H1 (cell line): ENCODE results near the gene KCNK4. TPM values are rescaled to one million over a fixed set of nuclear protein-coding genes. Genes with fewer than 3 reads are reported as not detected.

Experiments
- CTCF ChIA-PET: fragments of 300-600 bp; sonication (Branson Sonifier 250); formaldehyde crosslinking; loops from one replicate; lab custom pipeline; 2021; ENCODE audit not compliant: partially characterized antibody; lab: Charles Lee
- POLR2A ChIA-PET: fragments of 300-600 bp; sonication (Branson Sonifier 250); formaldehyde crosslinking; loops from one replicate; lab custom pipeline; 2021; ENCODE audit warnings: inconsistent platforms; ENCODE audit not compliant: partially characterized antibody; lab: Charles Lee
- DNase-seq, 2 experiments: peaks; one replicate each; pipeline versions ENCODE4 v3.0.0 to v3.0.0-alpha.2; 2010 to 2022; ENCODE audit warnings: low spot score in 2 of 2, low read depth in 1 of 2, mixed read lengths in 1 of 2
- FAIRE-seq: peaks from 2 replicates; lab custom pipeline; 2011; peaks lifted over from hg19 to GRCh38; lab: Jason Lieb, UNC
- H2AFZ ChIP-seq: 2 replicates; pipeline ENCODE4 v1.8.1; 2012; ENCODE audit warnings: low read length, inconsistent platforms
- H2AK5ac ChIP-seq: 2 replicates; pipeline ENCODE4 v1.6.1; 2013; ENCODE audit warnings: low read depth, low read length
- H2BK120ac ChIP-seq: replicated peaks from 2 replicates; pipeline ENCODE3; 2013; ENCODE audit warnings: low read depth, low read length, inconsistent platforms
- H2BK12ac ChIP-seq: 2 replicates; pipeline ENCODE4 v1.6.1; 2013; ENCODE audit warnings: low read depth, low read length
- H2BK15ac ChIP-seq: 2 replicates; pipeline ENCODE4 v1.6.1; 2013; ENCODE audit warnings: low read length
- H2BK20ac ChIP-seq: 2 replicates; pipeline ENCODE4 v1.6.1; 2013; ENCODE audit warnings: low read length
- H2BK5ac ChIP-seq: 2 replicates; pipeline ENCODE4 v1.6.1; 2013; ENCODE audit warnings: low read depth, low read length
- H3K14ac ChIP-seq: 2 replicates; pipeline ENCODE4 v1.6.1; 2013; ENCODE audit warnings: inconsistent platforms; ENCODE audit not compliant: insufficient read length
- H3K18ac ChIP-seq: 2 replicates; pipeline ENCODE4 v1.6.1; 2013; ENCODE audit warnings: low read length; ENCODE audit errors: extremely low read depth
- H3K23ac ChIP-seq: 2 replicates; pipeline ENCODE4 v1.6.1; 2013; ENCODE audit warnings: inconsistent platforms; ENCODE audit not compliant: insufficient read length
- H3K23me2 ChIP-seq: 2 replicates; pipeline ENCODE4 v1.6.1; 2013; ENCODE audit warnings: low read depth, low read length
- H3K27ac ChIP-seq: 2 replicates; pipeline ENCODE4 v1.6.1; 2011; ENCODE audit warnings: low read depth, low read length, inconsistent platforms
- H3K27me3 ChIP-seq, 4 experiments: replicated peaks in 1 of 4; 1 replicate in 1 of 4; 2 replicates in 3 of 4; pipeline versions ENCODE4 v1.6.1 to v1.8.1; 2011 to 2013; ENCODE audit warnings: low read length in 3 of 4, mild to moderate bottlenecking in 3 of 4, inconsistent platforms in 2 of 4, mixed read lengths in 2 of 4, moderate library complexity in 1 of 4; ENCODE audit not compliant: control insufficient read depth in 3 of 4, insufficient read depth in 3 of 4; ENCODE audit errors: extremely low read depth in 1 of 4
- H3K36me3 ChIP-seq, 4 experiments: 2 replicates each; pipeline versions ENCODE4 v1.6.1 to v1.8.1; 2011 to 2013; ENCODE audit warnings: mild to moderate bottlenecking in 4 of 4, low read length in 3 of 4, moderate library complexity in 2 of 4, control low read depth in 1 of 4, inconsistent platforms in 1 of 4; ENCODE audit not compliant: insufficient read depth in 4 of 4, control insufficient read depth in 2 of 4
- H3K4ac ChIP-seq: replicated peaks from 2 replicates; pipeline ENCODE3; 2013; ENCODE audit warnings: low read length, low read depth, mixed read lengths, inconsistent platforms; ENCODE audit not compliant: insufficient read length
- H3K4me1 ChIP-seq, 4 experiments: replicated peaks in 1 of 4; 1 replicate in 1 of 4; 2 replicates in 3 of 4; pipeline versions ENCODE4 v1.6.1 to v1.8.1; 2011 to 2013; ENCODE audit warnings: low read length in 3 of 4, inconsistent platforms in 2 of 4, mixed read lengths in 1 of 4; ENCODE audit not compliant: insufficient read depth in 4 of 4, control insufficient read depth in 3 of 4
- H3K4me2 ChIP-seq, 2 experiments: 2 replicates each; pipeline versions ENCODE4 v1.6.1 to v1.8.1; 2011 to 2013; ENCODE audit warnings: low read depth in 2 of 2, low read length in 2 of 2, control low read depth in 1 of 2, inconsistent platforms in 1 of 2, mild to moderate bottlenecking in 1 of 2; ENCODE audit not compliant: insufficient read depth in 1 of 2
- H3K4me3 ChIP-seq, 4 experiments: fragments of 200-600, 300-600 bp in 1 of 4; sonication (generic), shearing (Covaris generic), sonication (Bioruptor Twin) in 1 of 4; 2 replicates each; pipeline versions ENCODE4 v1.5.1 to v1.8.1; 2011 to 2016; ENCODE audit warnings: low read length in 4 of 4, low read depth in 3 of 4, control low read depth in 2 of 4, inconsistent platforms in 2 of 4, mild to moderate bottlenecking in 2 of 4, mixed read lengths in 1 of 4, moderate library complexity in 1 of 4; ENCODE audit not compliant: insufficient read depth in 2 of 4; ENCODE audit errors: extremely low read depth in 1 of 4
- H3K56ac ChIP-seq: replicated peaks from 2 replicates; pipeline ENCODE3; 2013; ENCODE audit warnings: low read depth, mild to moderate bottlenecking, mixed read lengths, low read length, inconsistent platforms; ENCODE audit not compliant: insufficient read length
- H3K79me1 ChIP-seq: 2 replicates; pipeline ENCODE4 v1.6.1; 2013; ENCODE audit warnings: low read depth, low read length, control low read depth
- H3K79me2 ChIP-seq, 2 experiments: 2 replicates each; pipeline versions ENCODE4 v1.6.1 to v1.8.1; 2012 to 2013; ENCODE audit warnings: low read length in 2 of 2, mild to moderate bottlenecking in 2 of 2, inconsistent platforms in 1 of 2; ENCODE audit not compliant: insufficient read depth in 2 of 2, control insufficient read depth in 1 of 2
- H3K9ac ChIP-seq, 4 experiments: replicated peaks in 1 of 4; 1 replicate in 1 of 4; 2 replicates in 3 of 4; pipeline versions ENCODE4 v1.6.1 to v1.8.1; 2011 to 2013; ENCODE audit warnings: low read depth in 3 of 4, low read length in 3 of 4, control low read depth in 2 of 4, mild to moderate bottlenecking in 2 of 4, moderate library complexity in 2 of 4, inconsistent platforms in 1 of 4; ENCODE audit errors: extremely low read depth in 1 of 4
- H3K9me3 ChIP-seq, 2 experiments: 2 replicates each; pipeline versions ENCODE4 v1.6.1 to v1.8.1; 2012 to 2013; ENCODE audit warnings: mild to moderate bottlenecking in 2 of 2, moderate library complexity in 2 of 2, control low read depth in 1 of 2, inconsistent platforms in 1 of 2, low read depth in 1 of 2, low read length in 1 of 2, mixed read lengths in 1 of 2; ENCODE audit not compliant: insufficient read depth in 2 of 2
- H4K20me1 ChIP-seq, 2 experiments: replicated peaks in 1 of 2; 2 replicates each; pipeline versions ENCODE3 to v1.8.1; 2011 to 2013; ENCODE audit warnings: inconsistent platforms in 2 of 2, low read length in 2 of 2, mild to moderate bottlenecking in 1 of 2; ENCODE audit not compliant: insufficient read depth in 2 of 2, control insufficient read depth in 1 of 2
- H4K5ac ChIP-seq: 2 replicates; pipeline ENCODE4 v1.6.1; 2013; ENCODE audit warnings: low read length, low read depth, mixed read lengths, inconsistent platforms; ENCODE audit not compliant: insufficient read length
- H4K8ac ChIP-seq: 2 replicates; pipeline ENCODE4 v1.8.0; 2013; ENCODE audit warnings: mild to moderate bottlenecking, moderate library complexity, low read length, inconsistent platforms; ENCODE audit not compliant: insufficient read depth; ENCODE audit errors: extremely low read depth
- H4K91ac ChIP-seq: replicated peaks from 2 replicates; pipeline ENCODE3; 2013; ENCODE audit warnings: low read length, mixed read lengths, inconsistent platforms; ENCODE audit not compliant: insufficient read length
- ASH2L ChIP-seq: fragments of 200-600, 300-600 bp; sonication (generic); IDR thresholded peaks from one replicate; pipeline ENCODE4 v1.7.1; 2017; ENCODE audit warnings: low read length
- GABPA ChIP-seq: IDR thresholded peaks from 2 replicates; pipeline ENCODE4 v1.6.1; 2011; ENCODE audit warnings: mild to moderate bottlenecking, low read length, moderate library complexity, borderline replicate concordance; ENCODE audit not compliant: insufficient read depth
- JUN ChIP-seq: IDR thresholded peaks from 2 replicates; pipeline ENCODE4 v1.6.1; 2011; ENCODE audit warnings: low read depth, mild to moderate bottlenecking, improper control_type of control experiment, low read length
- PHF8 ChIP-seq: fragments of 200-600 bp; sonication (generic); conservative IDR thresholded peaks from 2 replicates; pipeline ENCODE4 v1.7.1; 2012; ENCODE audit warnings: low read depth, mild to moderate bottlenecking, inconsistent platforms, low read length, moderate library complexity
- TBP ChIP-seq: IDR thresholded peaks from 2 replicates; pipeline ENCODE4 v1.6.1; 2011; ENCODE audit warnings: low read depth, low read length, improper control_type of control experiment
- WGBS, 2 experiments: shearing (Covaris generic) in 1 of 2; methylation state at CpG; one replicate each; pipeline versions ENCODE4 v1.1.6 to v1.1.7; 2013 to 2015; ENCODE audit warnings: low lambda C conversion rate in 2 of 2, mixed read lengths in 2 of 2, inconsistent platforms in 1 of 2, low coverage in 1 of 2, missing lambda C conversion rate in 1 of 2; ENCODE audit not compliant: insufficient replicate concordance in 2 of 2, insufficient coverage in 1 of 2, insufficient read length in 1 of 2; ENCODE audit errors: extremely low coverage in 1 of 2, missing lambda C conversion rate in 1 of 2; 5-methylcytosine and 5-hydroxymethylcytosine counted together
- polyA plus RNA-seq, 7 experiments: library from polyadenylated mRNA; depleted of rRNA in 3 of 7; stranded (reverse) in 5 of 7; unstranded in 2 of 7; fragments of >200 nt in 5 of 7; fragments of 200-250 nt in 2 of 7; gene quantifications; 1 replicate in 5 of 7; 2 replicates in 1 of 7; 4 replicates in 1 of 7; pipeline versions ENCODE4 v1.2.1 to v1.2.3, GENCODE V29; 2011 to 2013; ENCODE audit warnings: missing spikeins in 2 of 7, mixed read lengths in 2 of 7
- total RNA-seq: library from RNA; stranded (reverse); fragmentation: NEBNext Ultra II Directional; extraction: Animal tissue kit (Norgen Biotek cat#: 25700); gene quantifications from 2 replicates; pipeline ENCODE4 v1.2.1, GENCODE V29; 2021
- TF ChIP-seq, protein P1 (sequence below): IDR thresholded peaks from 2 replicates; pipeline ENCODE4 v1.6.1; 2012; ENCODE audit warnings: low read length, inconsistent platforms

Gene KCNK4
- total and polyA plus RNA-seq, 2 of the 8 experiments (the other 6 are each of a cell fraction or from before 2014, with no cell fraction given): 0.19 TPM; not detected in 1

- H3K23ac ChIP-seq: no peak overlapping the region
- H3K18ac ChIP-seq: no peak overlapping the region
- no peak overlapping the region for H3K4me3 ChIP-seq
- peaks cover 0 to 9% (median 0%) of the 10 kb centered on the region in 4 experiments; a peak in 1 of 8 replicates for H3K36me3 ChIP-seq
- no peak overlapping the region for H4K91ac ChIP-seq
- no peaks in the 10 kb centered on the region for H3K79me1 ChIP-seq
- H3K27me3 ChIP-seq: peaks cover 86 to 100% (median 97%) of the 10 kb centered on the region in 4 experiments
- H4K8ac ChIP-seq: no peak overlapping the region
- CTCF ChIA-PET: interaction anchor here (1.0 to 2.6 kb wide), 5 partner anchors 11 to 280 kb away, joined by 3 to 10 read pairs (median 3); partner anchors contain the start of genes BAD, GPR137 and TRMT112
- H3K9me3 ChIP-seq: no peaks in the 10 kb centered on the region; a peak in 1 of 4 replicates
- peaks cover 12% of the 10 kb centered on the region; the same call in 1 of the 2 replicates for H3K23me2 ChIP-seq
- no peak overlapping the region for H3K56ac ChIP-seq
- H3K79me2 ChIP-seq: no peaks in the 10 kb centered on the region
- H3K4me2 ChIP-seq: no peak overlapping the region; a peak in 1 of 4 replicates
- H4K20me1 ChIP-seq: peaks cover 0 to 17% of the 10 kb centered on the region in 2 experiments
- FAIRE-seq (no peak), DNase-seq (no peak)
- no peak overlapping the region for H2AFZ ChIP-seq
- TF ChIP-seq PHF8: no peak
- TF ChIP-seq JUN: no peak
- TF ChIP-seq ASH2L: no peak
- TF ChIP-seq GABPA: no peak
- TF ChIP-seq TBP: no peak
- TF ChIP-seq, protein P1, sequence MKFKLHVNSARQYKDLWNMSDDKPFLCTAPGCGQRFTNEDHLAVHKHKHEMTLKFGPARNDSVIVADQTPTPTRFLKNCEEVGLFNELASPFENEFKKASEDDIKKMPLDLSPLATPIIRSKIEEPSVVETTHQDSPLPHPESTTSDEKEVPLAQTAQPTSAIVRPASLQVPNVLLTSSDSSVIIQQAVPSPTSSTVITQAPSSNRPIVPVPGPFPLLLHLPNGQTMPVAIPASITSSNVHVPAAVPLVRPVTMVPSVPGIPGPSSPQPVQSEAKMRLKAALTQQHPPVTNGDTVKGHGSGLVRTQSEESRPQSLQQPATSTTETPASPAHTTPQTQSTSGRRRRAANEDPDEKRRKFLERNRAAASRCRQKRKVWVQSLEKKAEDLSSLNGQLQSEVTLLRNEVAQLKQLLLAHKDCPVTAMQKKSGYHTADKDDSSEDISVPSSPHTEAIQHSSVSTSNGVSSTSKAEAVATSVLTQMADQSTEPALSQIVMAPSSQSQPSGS: no peak
- no peak overlapping the region for H2BK15ac ChIP-seq
- no peak overlapping the region for H2AK5ac ChIP-seq
- H3K4ac ChIP-seq: no peak overlapping the region
- 67% methylated on average over 1 of the region's 1 CpG; no CpG with 5 or more reads in 1 of the 2 experiments for WGBS, 2 experiments
- H4K5ac ChIP-seq: no peak overlapping the region
- H2BK12ac ChIP-seq: no peak overlapping the region
- POLR2A ChIA-PET: interaction anchor here (1.3 to 1.9 kb wide), 3 partner anchors 11 to 51 kb away, joined by 4 to 14 read pairs (median 4); partner anchors contain the start of genes BAD and GPR137
- H2BK20ac ChIP-seq: no peak overlapping the region
- H3K27ac ChIP-seq: no peak overlapping the region
- peaks cover 0 to 32% (median 15%) of the 10 kb centered on the region in 4 experiments; a peak in 5 of 7 replicates for H3K4me1 ChIP-seq
- no peak overlapping the region for H2BK5ac ChIP-seq
- no peak overlapping the region for H3K9ac ChIP-seq
- H2BK120ac ChIP-seq: no peak overlapping the region
- H3K14ac ChIP-seq: no peak overlapping the region
Observed at GRCh38 chr11:64296236-64296635, 5.1 kb downstream of the KCNK4 start.
